ENCODE results near the gene GOLGA6L2.
"Not testable (repeated sequence)": the region's sequence is repeated elsewhere in the genome, so short reads cannot be mapped to it uniquely, and the experiment has no call there.

Gene GOLGA6L2

GRCh38 chr15:23424111-23424904 is 22.7 kb downstream of the GOLGA6L2 start:
- DNase-seq, result no peak

- no peak for DNase-seq
Observed at GRCh38 chr15:23422946-23423708, 23.9 kb downstream of the GOLGA6L2 start.

GRCh38 chr15:23422099-23422945 is 24.7 kb downstream of the GOLGA6L2 start:
- no peak for DNase-seq

- DNase-seq, result no peak
Observed at GRCh38 chr15:23420806-23421575, 26.1 kb downstream of the GOLGA6L2 start.

- no peak for DNase-seq
Observed at GRCh38 chr15:23416349-23417276, 30.4 kb downstream of the GOLGA6L2 start.

GRCh38 chr15:23415866-23416265 is 31.2 kb downstream of the GOLGA6L2 start:
- DNase-seq, result not testable (repeated sequence)

GRCh38 chr15:23415321-23415865 is 31.6 kb downstream of the GOLGA6L2 start:
- DNase-seq, result no peak

- DNase-seq, result not testable (repeated sequence)
Observed at GRCh38 chr15:23412881-23413600, 34.0 kb downstream of the GOLGA6L2 start.

- DNase-seq, result no peak
Observed at GRCh38 chr15:23411841-23412240, 35.2 kb downstream of the GOLGA6L2 start.

GRCh38 chr15:23403550-23403949 is 43.5 kb downstream of the GOLGA6L2 start:
- no peak for DNase-seq

- no peak for DNase-seq
Observed at GRCh38 chr15:23402544-23402943, 44.5 kb downstream of the GOLGA6L2 start.

- no peak for DNase-seq
Observed at GRCh38 chr15:23402140-23402539, 44.9 kb downstream of the GOLGA6L2 start.

- no peak for DNase-seq
Observed at GRCh38 chr15:23401627-23402026, 45.4 kb downstream of the GOLGA6L2 start.

GRCh38 chr15:23399207-23399606 is 47.8 kb downstream of the GOLGA6L2 start:
- not testable (repeated sequence) for DNase-seq

- not testable (repeated sequence) for DNase-seq
Observed at GRCh38 chr15:23398357-23398756, 48.7 kb downstream of the GOLGA6L2 start.

- DNase-seq, result no peak
Observed at GRCh38 chr15:23397779-23398178, 49.3 kb downstream of the GOLGA6L2 start.

GRCh38 chr15:23395832-23396231 is 51.2 kb downstream of the GOLGA6L2 start:
- DNase-seq, result no peak

- no peak for DNase-seq
Observed at GRCh38 chr15:23395030-23395692, 51.9 kb downstream of the GOLGA6L2 start.

All from activated T-cell treated with anti-CD3 and anti-CD28 coated beads, Interleukin-2, amount 50 U/mL, for 1 hour (primary cell).